PC-3 (cell line): ENCODE measurements around the gene HEMGN. TPM values are rescaled to one million over a fixed set of nuclear protein-coding genes. Genes with fewer than 3 reads are reported as not detected.
"Not testable (repeated sequence)": the region's sequence is repeated elsewhere in the genome, so short reads cannot be mapped to it uniquely, and the experiment has no call there.

Experiments
- ATAC-seq: fragments of 200-7000 bp; cut with Tn5 transposase; 2 replicates; pipeline ENCODE4 v1.9.1; 2020; ENCODE audit warnings: mild to moderate bottlenecking, moderate library complexity
- BruUV-seq: library from RNA; stranded (reverse); fragments of 400-500 nt; replicated peaks from 2 replicates; lab custom pipeline; 2021; lab: Mats Ljungman, UMichigan
- CTCF ChIA-PET: fragments of 300-600 bp; sonication (Branson Sonifier 250); formaldehyde crosslinking; loops from one replicate; lab custom pipeline; 2022; ENCODE audit warnings: antibody characterized with exemption; lab: Charles Lee
- POLR2A ChIA-PET: fragments of 300-600 bp; sonication (Branson Sonifier 250); formaldehyde crosslinking; loops from one replicate; lab custom pipeline; 2022; ENCODE audit warnings: antibody characterized with exemption; ENCODE audit not compliant: unreplicated experiment; lab: Charles Lee
- DNase-seq: peaks from one replicate; pipeline ENCODE4 v3.0.0-alpha.2; 2015
- H2AFZ ChIP-seq: fragments of 300-600 bp; sonication (generic); 2 replicates; pipeline ENCODE4 v1.6.0; 2016; ENCODE audit warnings: antibody characterized with exemption, low read length
- H3F3A ChIP-seq: fragments of 300-600 bp; sonication (generic); one replicate; pipeline ENCODE4 v1.6.0; 2017; ENCODE audit warnings: antibody characterized with exemption, low read length, control low read depth, mild to moderate bottlenecking; ENCODE audit not compliant: unreplicated experiment
- H3K27ac ChIP-seq: fragments of 300-600 bp; sonication (generic); 2 replicates; pipeline ENCODE4 v1.5.1; 2016; ENCODE audit warnings: mild to moderate bottlenecking, low read length
- H3K27me3 ChIP-seq: fragments of 300-600 bp; sonication (generic); 2 replicates; pipeline ENCODE4 v1.6.1; 2016; ENCODE audit warnings: low read length, mixed read lengths
- H3K36me3 ChIP-seq: fragments of 300-600 bp; sonication (generic); 2 replicates; pipeline ENCODE4 v1.6.1; 2016; ENCODE audit warnings: low read depth, mixed run types, low read length, mixed read lengths
- H3K4me1 ChIP-seq: fragments of 300-600 bp; sonication (generic); 2 replicates; pipeline ENCODE4 v1.5.1; 2016; ENCODE audit warnings: low read length; ENCODE audit not compliant: insufficient read depth
- H3K4me2 ChIP-seq: fragments of 300-600 bp; sonication (generic); 2 replicates; pipeline ENCODE4 v1.6.0; 2016; ENCODE audit warnings: low read length
- H3K4me3 ChIP-seq: fragments of 300-600 bp; sonication (generic); 2 replicates; pipeline ENCODE4 v1.5.1; 2016; ENCODE audit warnings: mild to moderate bottlenecking, low read length, mixed read lengths
- H3K79me2 ChIP-seq: fragments of 300-600 bp; sonication (generic); 2 replicates; pipeline ENCODE4 v1.6.1; 2017; ENCODE audit warnings: low read length, mixed read lengths
- H3K9ac ChIP-seq: fragments of 300-600 bp; sonication (generic); 2 replicates; pipeline ENCODE4 v1.6.0; 2016; ENCODE audit warnings: mild to moderate bottlenecking, low read length
- H3K9me2 ChIP-seq: fragments of 300-600 bp; sonication (generic); replicated peaks from 2 replicates; pipeline ENCODE4 v1.6.1; 2016; ENCODE audit warnings: mixed run types, low read length, mixed read lengths
- H3K9me3 ChIP-seq: fragments of 300-600 bp; sonication (generic); 2 replicates; pipeline ENCODE4 v1.6.1; 2016; ENCODE audit warnings: low read length, mixed read lengths
- H4K20me1 ChIP-seq: fragments of 300-600 bp; sonication (generic); 2 replicates; pipeline ENCODE4 v1.6.1; 2016; ENCODE audit warnings: low read length, mixed read lengths
- CTCF ChIP-seq: fragments of 300-600 bp; sonication (generic); conservative IDR thresholded peaks from 2 replicates; pipeline ENCODE4 v1.5.1; 2017; ENCODE audit warnings: antibody characterized with exemption, low read depth, mild to moderate bottlenecking, low read length
- EZH2 ChIP-seq: fragments of 300-600 bp; sonication (generic); IDR thresholded peaks from one replicate; pipeline ENCODE4 v1.6.1; 2017; ENCODE audit warnings: antibody characterized with exemption, mild to moderate bottlenecking, low read length; ENCODE audit not compliant: unreplicated experiment
- EZH2phosphoT487 ChIP-seq: fragments of 300-600 bp; sonication (generic); IDR thresholded peaks from 2 replicates; pipeline ENCODE4 v1.6.1; 2018; ENCODE audit warnings: mild to moderate bottlenecking, antibody characterized with exemption, low read length, borderline replicate concordance
- intact Hi-C: fragments of 100-400 bp; cut with micrococcal nuclease; formaldehyde crosslinking; loops from 2 replicates; pipeline ENCODE4 v1.9.0; 2023
- total RNA-seq: library from RNA; depleted of rRNA; stranded (reverse); fragments of >200 nt; gene quantifications from 2 replicates; pipeline ENCODE4 v1.2.3, GENCODE V29; 2014

Gene HEMGN
- total RNA-seq, 1 experiment from 2014 or later = not detected

- Histone ChIP-seq H3K27ac (no peak overlapping the region), H3F3A (no peaks in the 10 kb centered on the region), H3K4me3 (no peak overlapping the region), H3K9me3 (no peaks in the 10 kb centered on the region), H2AFZ (no peak overlapping the region), H3K27me3 (no peaks in the 10 kb centered on the region), H3K4me2 (no peak overlapping the region), H3K4me1 (peaks cover 8% of the 10 kb centered on the region), H3K9ac (no peak overlapping the region), H3K79me2 (peaks cover 10% of the 10 kb centered on the region), H3K9me2 (no peaks in the 10 kb centered on the region), H4K20me1 (no peaks in the 10 kb centered on the region), H3K36me3 (no peaks in the 10 kb centered on the region)
- CTCF ChIA-PET = no interaction called here
- POLR2A ChIA-PET = no interaction called here
- BruUV-seq = no TSS peak
- TF ChIP-seq EZH2 (no peak), CTCF (no peak), EZH2phosphoT487 (no peak)
- ATAC-seq (no peak), DNase-seq (no peak)
- intact Hi-C loops = no loop called here
These were observed 40.6 kb upstream of the HEMGN start for GRCh38 chr9:97978371-97979130.

GRCh38 chr9:97976633-97977032, 38.7 kb upstream of the HEMGN start:
- H3K36me3 ChIP-seq, H3F3A ChIP-seq, CTCF ChIA-PET, H3K27ac ChIP-seq, H2AFZ ChIP-seq, H3K4me1 ChIP-seq, H3K9ac ChIP-seq, ATAC-seq, DNase-seq, H4K20me1 ChIP-seq, H3K27me3 ChIP-seq, H3K9me3 ChIP-seq, BruUV-seq, H3K4me2 ChIP-seq, H3K9me2 ChIP-seq, H3K4me3 ChIP-seq, POLR2A ChIA-PET, intact Hi-C loops, H3K79me2 ChIP-seq: not testable (repeated sequence)

- Histone ChIP-seq H3K4me2 (no peak overlapping the region), H3K4me1 (no peaks in the 10 kb centered on the region), H3K9me3 (no peaks in the 10 kb centered on the region), H2AFZ (no peak overlapping the region), H3K4me3 (no peak overlapping the region), H3K9me2 (no peaks in the 10 kb centered on the region), H4K20me1 (no peaks in the 10 kb centered on the region), H3K9ac (no peak overlapping the region), H3K79me2 (no peaks in the 10 kb centered on the region), H3K27me3 (no peaks in the 10 kb centered on the region), H3K36me3 (no peaks in the 10 kb centered on the region), H3K27ac (no peak overlapping the region), H3F3A (no peaks in the 10 kb centered on the region)
- POLR2A ChIA-PET = no interaction called here
- ATAC-seq = no peak
- TF ChIP-seq EZH2 (no peak), CTCF (no peak), EZH2phosphoT487 (no peak)
- BruUV-seq = no TSS peak
- CTCF ChIA-PET = no interaction called here
- intact Hi-C loops = no loop called here
- no peak for DNase-seq
These were observed 37.4 kb upstream of the HEMGN start for GRCh38 chr9:97975376-97975775.
